H9 (cell line): Measurements from ENCODE around the gene RAB27B. TPM values are rescaled to one million over a fixed set of nuclear protein-coding genes. Genes with fewer than 3 reads are reported as not detected.

Experiments
- DNase-seq: peaks from one replicate; pipeline ENCODE4 v3.0.0-alpha.2; 2017
- H2AFZ ChIP-seq: one replicate; pipeline ENCODE4 v1.6.1; 2013; ENCODE audit warnings: mild to moderate bottlenecking, low read length, control low read depth, moderate library complexity
- H2AK5ac ChIP-seq: 2 replicates; pipeline ENCODE4 v1.6.1; 2013; ENCODE audit warnings: low read length, control low read depth, mixed read lengths; ENCODE audit not compliant: insufficient read length
- H2BK120ac ChIP-seq: one replicate; pipeline ENCODE4 v1.6.1; 2013; ENCODE audit warnings: low read depth, mild to moderate bottlenecking, low read length, control low read depth, inconsistent platforms; ENCODE audit not compliant: poor library complexity, severe bottlenecking
- H2BK12ac ChIP-seq: 2 replicates; pipeline ENCODE4 v1.6.1; 2013; ENCODE audit warnings: low read length, control low read depth, mixed read lengths, low read depth; ENCODE audit not compliant: insufficient read length
- H2BK15ac ChIP-seq: 2 replicates; pipeline ENCODE4 v1.6.1; 2013; ENCODE audit warnings: low read depth, low read length, control low read depth
- H2BK20ac ChIP-seq: one replicate; pipeline ENCODE4 v1.6.1; 2013; ENCODE audit warnings: low read depth, mild to moderate bottlenecking, low read length, control low read depth, inconsistent platforms; ENCODE audit not compliant: poor library complexity, severe bottlenecking
- H2BK5ac ChIP-seq: 2 replicates; pipeline ENCODE4 v1.6.1; 2013; ENCODE audit warnings: low read length, control low read depth, mixed read lengths; ENCODE audit not compliant: insufficient read length
- H3K14ac ChIP-seq: 2 replicates; pipeline ENCODE4 v1.6.1; 2013; ENCODE audit warnings: low read length, control low read depth; ENCODE audit not compliant: insufficient read depth
- H3K18ac ChIP-seq: 2 replicates; pipeline ENCODE4 v1.6.1; 2013; ENCODE audit warnings: low read depth, mild to moderate bottlenecking, mixed read lengths, low read length, control low read depth; ENCODE audit not compliant: insufficient read length
- H3K23ac ChIP-seq: 2 replicates; pipeline ENCODE4 v1.6.1; 2013; ENCODE audit warnings: low read length, control low read depth, mixed read lengths, low read depth; ENCODE audit not compliant: insufficient read length
- H3K23me2 ChIP-seq: 2 replicates; pipeline ENCODE4 v1.6.1; 2013; ENCODE audit warnings: low read depth, mild to moderate bottlenecking, mixed read lengths, low read length, control low read depth; ENCODE audit not compliant: insufficient read length, poor library complexity, severe bottlenecking
- H3K27ac ChIP-seq: 2 replicates; pipeline ENCODE4 v1.5.1; 2013; ENCODE audit warnings: low read length, control low read depth, mixed read lengths, low read depth; ENCODE audit not compliant: insufficient read length
- H3K27me3 ChIP-seq: 2 replicates; pipeline ENCODE4 v1.6.1; 2013; ENCODE audit warnings: low read length, control low read depth, inconsistent platforms; ENCODE audit not compliant: insufficient read depth
- H3K4ac ChIP-seq: 2 replicates; pipeline ENCODE4 v1.6.1; 2013; ENCODE audit warnings: low read depth, mild to moderate bottlenecking, control low read depth, inconsistent platforms, low read length, moderate library complexity
- H3K4me1 ChIP-seq: 2 replicates; pipeline ENCODE4 v1.6.1; 2013; ENCODE audit warnings: low read length, control low read depth, inconsistent platforms; ENCODE audit not compliant: insufficient read depth
- H3K4me2 ChIP-seq: 2 replicates; pipeline ENCODE4 v1.6.1; 2013; ENCODE audit warnings: low read length, control low read depth, mixed read lengths; ENCODE audit not compliant: insufficient read length, insufficient read depth
- H3K56ac ChIP-seq: 2 replicates; pipeline ENCODE4 v1.6.1; 2013; ENCODE audit warnings: low read depth, mild to moderate bottlenecking, mixed read lengths, low read length, control low read depth; ENCODE audit not compliant: insufficient read length
- H3K79me1 ChIP-seq: 2 replicates; pipeline ENCODE4 v1.6.1; 2013; ENCODE audit warnings: low read depth, mild to moderate bottlenecking, moderate library complexity, low read length, control low read depth, inconsistent platforms; ENCODE audit not compliant: insufficient read depth, poor library complexity, severe bottlenecking
- H3K79me2 ChIP-seq: 2 replicates; pipeline ENCODE4 v1.6.1; 2013; ENCODE audit warnings: low read length, control low read depth, inconsistent platforms; ENCODE audit not compliant: insufficient read depth
- H3K9ac ChIP-seq: 2 replicates; pipeline ENCODE4 v1.6.1; 2013; ENCODE audit warnings: low read length, control low read depth, mixed read lengths; ENCODE audit not compliant: insufficient read length; ENCODE audit errors: extremely low read depth
- H3K9me3 ChIP-seq: one replicate; pipeline ENCODE4 v1.6.1; 2013; ENCODE audit warnings: low read depth, low read length, inconsistent platforms; ENCODE audit not compliant: control insufficient read depth
- H3T11ph ChIP-seq: one replicate; pipeline ENCODE4 v1.6.1; 2013; ENCODE audit warnings: mild to moderate bottlenecking, low read length, control low read depth, inconsistent platforms
- H4K20me1 ChIP-seq: one replicate; pipeline ENCODE4 v1.6.1; 2013; ENCODE audit not compliant: control insufficient read depth, insufficient read length, insufficient read depth
- H4K5ac ChIP-seq: 2 replicates; pipeline ENCODE4 v1.6.1; 2013; ENCODE audit warnings: low read depth, mild to moderate bottlenecking, mixed read lengths, low read length, control low read depth; ENCODE audit not compliant: insufficient read length
- H4K8ac ChIP-seq: replicated peaks from 2 replicates; pipeline ENCODE4 v1.6.1; 2013; ENCODE audit warnings: low read length, control low read depth, mixed read lengths, low read depth; ENCODE audit not compliant: insufficient read length
- H4K91ac ChIP-seq: 2 replicates; pipeline ENCODE4 v1.6.1; 2013; ENCODE audit warnings: low read depth, mild to moderate bottlenecking, moderate library complexity, mixed read lengths, low read length, control low read depth; ENCODE audit not compliant: insufficient read length
- H3K27ac Mint-ChIP-seq, 3 experiments: 2 replicates in 2 of 3; 3 replicates in 1 of 3; pipeline ENCODE4 v1.8.0; 2020 to 2021; ENCODE audit warnings: mixed read lengths in 3 of 3, mild to moderate bottlenecking in 1 of 3, moderate library complexity in 1 of 3
- H3K27me3 Mint-ChIP-seq: 2 replicates; pipeline ENCODE4 v1.8.0; 2021; ENCODE audit warnings: low read depth, mild to moderate bottlenecking, moderate library complexity, mixed read lengths
- H3K36me3 Mint-ChIP-seq, 3 experiments: 2 replicates in 2 of 3; 3 replicates in 1 of 3; pipeline ENCODE4 v1.8.0; 2020 to 2021; ENCODE audit warnings: low read depth in 3 of 3, mixed read lengths in 3 of 3; ENCODE audit not compliant: insufficient read depth in 1 of 3
- H3K4me1 Mint-ChIP-seq, 2 experiments: 2 replicates each; pipeline ENCODE4 v1.8.0; 2020; ENCODE audit warnings: mixed read lengths in 2 of 2
- H3K4me3 Mint-ChIP-seq, 2 experiments: 2 replicates in 1 of 2; 3 replicates in 1 of 2; pipeline ENCODE4 v1.8.0; 2020 to 2021; ENCODE audit warnings: mild to moderate bottlenecking in 2 of 2, mixed read lengths in 2 of 2, moderate library complexity in 1 of 2
- H3K9me3 Mint-ChIP-seq, 2 experiments: 2 replicates in 1 of 2; 3 replicates in 1 of 2; pipeline ENCODE4 v1.8.0; 2020; ENCODE audit warnings: mild to moderate bottlenecking in 2 of 2, mixed read lengths in 2 of 2, moderate library complexity in 1 of 2
- CTCF ChIP-seq: fragments of 200-600 bp; sonication (generic); conservative IDR thresholded peaks from 3 replicates; pipeline ENCODE4 v1.8.0; 2021; ENCODE audit warnings: antibody characterized with exemption, mild to moderate bottlenecking
- WGBS: extraction: QIAGEN DNeasy Blood & Tissue Kit; methylation state at CpG from one replicate; pipeline ENCODE4 v1.1.7; 2013; ENCODE audit warnings: missing lambda C conversion rate, low lambda C conversion rate, mixed read lengths; ENCODE audit not compliant: insufficient read length; ENCODE audit errors: extremely low coverage; 5-methylcytosine and 5-hydroxymethylcytosine counted together
- total RNA-seq: library from RNA; stranded (reverse); gene quantifications from 2 replicates; pipeline ENCODE4 v1.2.1, GENCODE V29; 2021

The RAB27B gene
- total RNA-seq, 1 experiment from 2014 or later, result 0.15 TPM

- H3K56ac ChIP-seq, result no peak overlapping the region
- H4K91ac ChIP-seq, result no peak overlapping the region
- no peak overlapping the region for H4K8ac ChIP-seq
- DNase-seq, result no peak
- no peaks in the 10 kb centered on the region for H3K4me1 ChIP-seq
- no peak overlapping the region for H2BK12ac ChIP-seq
- TF ChIP-seq CTCF, result no peak
- H3K9ac ChIP-seq, result no peak overlapping the region
- H3K23ac ChIP-seq, result no peak overlapping the region
- Mint-ChIP-seq H3K9me3 (no peaks in the 10 kb centered on the region), H3K36me3 (no peaks in the 10 kb centered on the region), H3K27me3 (no peaks in the 10 kb centered on the region), H3K4me1 (no peaks in the 10 kb centered on the region), H3K4me3 (no peak overlapping the region), H3K27ac (no peak overlapping the region; a peak in 1 of 7 replicates)
- no peak overlapping the region for H2BK20ac ChIP-seq
- H3K27me3 ChIP-seq, result no peaks in the 10 kb centered on the region
- H3K23me2 ChIP-seq, result no peaks in the 10 kb centered on the region
- H3K4ac ChIP-seq, result no peak overlapping the region
- H3K14ac ChIP-seq, result no peak overlapping the region
- no peak overlapping the region for H2AK5ac ChIP-seq
- H4K20me1 ChIP-seq, result no peaks in the 10 kb centered on the region
- no peak overlapping the region for H2BK120ac ChIP-seq
- no peak overlapping the region for H3K27ac ChIP-seq
- H2BK15ac ChIP-seq, result no peak overlapping the region
- H2BK5ac ChIP-seq, result no peak overlapping the region
- no CpG with 5 or more reads among the region's 1 CpG for WGBS
- no peaks in the 10 kb centered on the region for H3K9me3 ChIP-seq
- no peak overlapping the region for H3T11ph ChIP-seq
- H3K4me2 ChIP-seq, result no peak overlapping the region
- H3K79me1 ChIP-seq, result no peaks in the 10 kb centered on the region
- H3K18ac ChIP-seq, result no peak overlapping the region
- H3K79me2 ChIP-seq, result no peaks in the 10 kb centered on the region
- H2AFZ ChIP-seq, result no peak overlapping the region
- H4K5ac ChIP-seq, result no peak overlapping the region
Measured at GRCh38 chr18:54801374-54801773, 26.9 kb upstream of the RAB27B start.
